Measurements from ENCODE around the gene KRT76. TPM values are rescaled to one million over a fixed set of nuclear protein-coding genes. Genes with fewer than 3 reads are reported as not detected.

KRT76 gene
- not detected in 2 replicates for total RNA-seq

- DNase-seq, result no peak
These were observed at the start of gene KRT76 for GRCh38 chr12:52776913-52777395. Gene KRT76, minus strand, starts transcription at chr12:52777345. Its CDS starts 54 bp downstream, at chr12:52777291.

- no peak for DNase-seq
These were observed 48.8 kb upstream of the KRT76 start for GRCh38 chr12:52825961-52826360.

GRCh38 chr12:52824741-52825410 is 47.7 kb upstream of the KRT76 start:
- no peak for DNase-seq

GRCh38 chr12:52823761-52824450 is 46.8 kb upstream of the KRT76 start:
- no peak for DNase-seq

- no peak for DNase-seq
These were observed 45.8 kb upstream of the KRT76 start for GRCh38 chr12:52822771-52823510.

- DNase-seq, result no peak
These were observed 44.9 kb upstream of the KRT76 start for GRCh38 chr12:52821826-52822660.

GRCh38 chr12:52821071-52821730 is 44.1 kb upstream of the KRT76 start:
- no peak for DNase-seq

GRCh38 chr12:52820521-52820920 is 43.4 kb upstream of the KRT76 start:
- DNase-seq, result no peak

- no peak for DNase-seq
These were observed 42.8 kb upstream of the KRT76 start for GRCh38 chr12:52819731-52820510.

GRCh38 chr12:52818887-52819420 is 41.8 kb upstream of the KRT76 start:
- no peak for DNase-seq

GRCh38 chr12:52818388-52818787 is 41.2 kb upstream of the KRT76 start:
- DNase-seq, result no peak

- DNase-seq, result no peak
These were observed 40.6 kb upstream of the KRT76 start for GRCh38 chr12:52817699-52818238.

GRCh38 chr12:52817003-52817698 is 40.0 kb upstream of the KRT76 start:
- DNase-seq, result no peak

- DNase-seq, result no peak
These were observed 38.8 kb upstream of the KRT76 start for GRCh38 chr12:52815676-52816588.

GRCh38 chr12:52815161-52815560 is 38.0 kb upstream of the KRT76 start:
- no peak for DNase-seq

- DNase-seq, result no peak
These were observed 37.6 kb upstream of the KRT76 start for GRCh38 chr12:52814710-52815155.

GRCh38 chr12:52813885-52814709 is 37.0 kb upstream of the KRT76 start, which contains the start of gene KRT4:
Gene KRT4, minus strand, starts transcription at chr12:52814116. Its CDS starts 58 bp downstream, at chr12:52814058.
- no peak for DNase-seq
